ENCODE results near the gene RFC2. TPM values are rescaled to one million over a fixed set of nuclear protein-coding genes. Genes with fewer than 3 reads are reported as not detected.
"Not testable (repeated sequence)": the region's sequence is repeated elsewhere in the genome, so short reads cannot be mapped to it uniquely, and the experiment has no call there.

Gene RFC2
- total and polyA plus RNA-seq, 2 experiments from 2014 or later = 23.1 to 33.2 TPM

- Histone ChIP-seq H3K27me3 (replicated peaks; ENCODE audit: insufficient read depth) (no peaks in the 10 kb centered on the region), H2AFZ (no peak overlapping the region), H3F3A (ENCODE audit: insufficient read depth) (no peaks in the 10 kb centered on the region), H3K9me3 (ENCODE audit: low read depth) (no peaks in the 10 kb centered on the region), H3K9ac (no peak overlapping the region), H3K4me3 (no peak overlapping the region), H4K20me1 (ENCODE audit: insufficient read depth) (no peaks in the 10 kb centered on the region), H3K4me1 (ENCODE audit: insufficient read depth) (peaks cover 7% of the 10 kb centered on the region), H3K27ac (no peak overlapping the region), H3K9me2 (ENCODE audit: insufficient read depth) (no peaks in the 10 kb centered on the region), H3K79me2 (ENCODE audit: insufficient read depth) (no peaks in the 10 kb centered on the region), H3K36me3 (ENCODE audit: low read depth) (no peaks in the 10 kb centered on the region), H3K4me2 (ENCODE audit: unreplicated experiment) (no peak overlapping the region)
- 73 to 79% methylated on average over 11 of the region's 11 CpGs for WGBS, 2 experiments (ENCODE audit: low coverage in 1 of 2, low lambda C conversion rate in 2 of 2, missing lambda C conversion rate in 2 of 2)
- in situ Hi-C loops (cut with MboI) = no loop called here
- no peak for TF ChIP-seq EZH2phosphoT487 (IDR thresholded peaks at IDR 0.05; ENCODE audit: insufficient read depth, low read depth)
- no peak for TF ChIP-seq EZH2 (IDR thresholded peaks at IDR 0.05; ENCODE audit: insufficient read depth, poor library complexity, severe bottlenecking)
- DNase-seq = no peak
These were observed 46.6 kb downstream of the RFC2 start for GRCh38 chr7:74207586-74207985.

GRCh38 chr7:74206589-74207120, 47.5 kb downstream of the RFC2 start:
- H3K27ac ChIP-seq = no peak overlapping the region
- H3K9ac ChIP-seq = peak overlapping the region; percentile 44; the same call in 1 of the 2 replicates
- TF ChIP-seq EZH2 (IDR thresholded peaks at IDR 0.05; ENCODE audit: insufficient read depth, poor library complexity, severe bottlenecking) = no peak
- no peak for TF ChIP-seq EZH2phosphoT487 (IDR thresholded peaks at IDR 0.05; ENCODE audit: insufficient read depth, low read depth)

GRCh38 chr7:74206052-74206451, 48.1 kb downstream of the RFC2 start:
- H3K9ac ChIP-seq; H3F3A ChIP-seq (ENCODE audit: insufficient read depth); H4K20me1 ChIP-seq (ENCODE audit: insufficient read depth); H3K4me1 ChIP-seq (ENCODE audit: insufficient read depth); H3K9me2 ChIP-seq (ENCODE audit: insufficient read depth); H3K4me3 ChIP-seq; H3K4me2 ChIP-seq (ENCODE audit: unreplicated experiment); DNase-seq; H2AFZ ChIP-seq; H3K27ac ChIP-seq; in situ Hi-C loops (cut with MboI); H3K27me3 ChIP-seq (replicated peaks; ENCODE audit: insufficient read depth); H3K79me2 ChIP-seq (ENCODE audit: insufficient read depth); H3K36me3 ChIP-seq (ENCODE audit: low read depth); H3K9me3 ChIP-seq (ENCODE audit: low read depth): not testable (repeated sequence)
- WGBS, 2 experiments (ENCODE audit: low coverage in 1 of 2, low lambda C conversion rate in 2 of 2, missing lambda C conversion rate in 2 of 2) = 86 to 90% methylated on average over 10 of the region's 10 CpGs

More at GRCh38 chr7:74206589-74207120, 47.5 kb downstream of the RFC2 start:
- H3K4me3 ChIP-seq = peak overlapping the region; percentile 71
- H3K9me3 ChIP-seq (ENCODE audit: low read depth) = no peaks in the 10 kb centered on the region
- peak overlapping the region; percentile 93 for H3K4me2 ChIP-seq (ENCODE audit: unreplicated experiment)
- peaks cover 6% of the 10 kb centered on the region for H3K4me1 ChIP-seq (ENCODE audit: insufficient read depth)
- no peaks in the 10 kb centered on the region for H3K79me2 ChIP-seq (ENCODE audit: insufficient read depth)
- peak overlapping the region; percentile 86 for H2AFZ ChIP-seq
- H4K20me1 ChIP-seq (ENCODE audit: insufficient read depth) = no peaks in the 10 kb centered on the region
- DNase-seq = peak; percentile 81
- in situ Hi-C loops (cut with MboI) = no loop called here
- 10 to 11% methylated on average over 19 to 23 of the region's 23 CpGs for WGBS, 2 experiments (ENCODE audit: low coverage in 1 of 2, low lambda C conversion rate in 2 of 2, missing lambda C conversion rate in 2 of 2)
- no peaks in the 10 kb centered on the region for H3F3A ChIP-seq (ENCODE audit: insufficient read depth)
- no peaks in the 10 kb centered on the region for H3K36me3 ChIP-seq (ENCODE audit: low read depth)
- no peaks in the 10 kb centered on the region for H3K9me2 ChIP-seq (ENCODE audit: insufficient read depth)
- H3K27me3 ChIP-seq (replicated peaks; ENCODE audit: insufficient read depth) = no peaks in the 10 kb centered on the region

DNA sequence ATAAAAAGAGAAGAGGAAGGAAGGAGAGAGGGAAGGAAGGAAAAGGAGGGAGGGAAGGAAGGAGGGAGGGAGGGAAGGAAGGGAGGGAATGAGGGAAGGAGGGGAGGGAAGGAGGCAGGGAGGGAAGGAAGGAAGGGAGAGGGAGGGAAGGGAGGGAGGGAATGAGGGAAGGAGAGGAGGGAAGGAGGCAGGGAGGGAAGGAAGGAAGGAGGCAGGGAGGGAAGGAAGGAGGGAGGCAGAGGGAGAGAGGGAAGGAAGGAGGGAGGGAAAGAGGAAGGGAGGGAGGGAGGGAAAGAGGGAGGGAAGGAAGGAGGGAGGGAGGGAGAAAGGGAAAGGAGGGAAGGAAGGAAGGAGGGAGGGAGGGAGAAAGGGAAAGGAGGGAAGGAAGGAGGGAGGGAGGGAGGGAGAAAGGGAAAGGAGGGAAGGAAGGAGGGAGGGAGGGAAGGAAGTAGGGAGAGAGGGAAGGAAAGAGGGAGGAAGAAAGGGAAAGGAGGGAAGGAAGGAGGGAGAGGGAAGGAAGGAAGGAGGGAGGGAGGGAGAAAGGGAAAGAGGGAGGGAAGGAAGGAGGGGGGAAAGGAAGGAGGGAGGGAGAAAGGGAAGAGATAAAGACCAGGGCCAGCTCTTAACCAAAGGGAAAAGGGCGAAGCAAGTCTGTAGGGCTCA, 50.1 kb downstream of the RFC2 start:
- H3K4me3 ChIP-seq = no peak overlapping the region
- DNase-seq = no peak
- H4K20me1 ChIP-seq (ENCODE audit: insufficient read depth) = no peaks in the 10 kb centered on the region
- no peak for TF ChIP-seq EZH2phosphoT487 (IDR thresholded peaks at IDR 0.05; ENCODE audit: insufficient read depth, low read depth)
- TF ChIP-seq EZH2 (IDR thresholded peaks at IDR 0.05; ENCODE audit: insufficient read depth, poor library complexity, severe bottlenecking) = no peak
- WGBS, 2 experiments (ENCODE audit: low coverage in 1 of 2, low lambda C conversion rate in 2 of 2, missing lambda C conversion rate in 2 of 2) = 89 to 100% methylated on average over 1 of the region's 1 CpG
- H2AFZ ChIP-seq = no peak overlapping the region
- no peaks in the 10 kb centered on the region for H3K27me3 ChIP-seq (replicated peaks; ENCODE audit: insufficient read depth)
- no peaks in the 10 kb centered on the region for H3K36me3 ChIP-seq (ENCODE audit: low read depth)
- H3K9ac ChIP-seq = no peak overlapping the region
- H3K79me2 ChIP-seq (ENCODE audit: insufficient read depth) = no peaks in the 10 kb centered on the region
- H3K9me3 ChIP-seq (ENCODE audit: low read depth) = no peaks in the 10 kb centered on the region
- H3K9me2 ChIP-seq (ENCODE audit: insufficient read depth) = no peaks in the 10 kb centered on the region
- H3K4me2 ChIP-seq (ENCODE audit: unreplicated experiment) = no peak overlapping the region
- H3K27ac ChIP-seq = no peak overlapping the region
- H3F3A ChIP-seq (ENCODE audit: insufficient read depth) = peaks cover 7% of the 10 kb centered on the region
- in situ Hi-C loops (cut with MboI) = no loop called here
- H3K4me1 ChIP-seq (ENCODE audit: insufficient read depth) = no peaks in the 10 kb centered on the region; the same call in 1 of the 2 replicates

All from GM23248 (cell line).